ENCODE results near the gene OR10P1. TPM values are rescaled to one million over a fixed set of nuclear protein-coding genes. Genes with fewer than 3 reads are reported as not detected.
"Not testable (repeated sequence)": the region's sequence is repeated elsewhere in the genome, so short reads cannot be mapped to it uniquely, and the experiment has no call there.

The OR10P1 gene, protein sequence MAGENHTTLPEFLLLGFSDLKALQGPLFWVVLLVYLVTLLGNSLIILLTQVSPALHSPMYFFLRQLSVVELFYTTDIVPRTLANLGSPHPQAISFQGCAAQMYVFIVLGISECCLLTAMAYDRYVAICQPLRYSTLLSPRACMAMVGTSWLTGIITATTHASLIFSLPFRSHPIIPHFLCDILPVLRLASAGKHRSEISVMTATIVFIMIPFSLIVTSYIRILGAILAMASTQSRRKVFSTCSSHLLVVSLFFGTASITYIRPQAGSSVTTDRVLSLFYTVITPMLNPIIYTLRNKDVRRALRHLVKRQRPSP
- total RNA-seq (2014; rRNA removed) (not detected in 2 replicates), Bru-seq, nascent RNA (not detected), BruChase-seq, experiment 1, labeled RNA remaining after a 6-hour chase (not detected), BruChase-seq, experiment 2, labeled RNA remaining after a 2-hour chase (not detected)
- long read RNA-seq, result 0 reads

- no peak within 1 kb of the TSS for H2AFZ ChIP-seq (ENCODE audit: low read length)
- no peak within 1 kb of the TSS for H3K4me2 ChIP-seq (ENCODE audit: low read length)
- DNase-seq (no peak), ATAC-seq (no peak)
- no TSS peak for BruUV-seq (replicated peaks)
- TF ChIP-seq, protein P1, sequence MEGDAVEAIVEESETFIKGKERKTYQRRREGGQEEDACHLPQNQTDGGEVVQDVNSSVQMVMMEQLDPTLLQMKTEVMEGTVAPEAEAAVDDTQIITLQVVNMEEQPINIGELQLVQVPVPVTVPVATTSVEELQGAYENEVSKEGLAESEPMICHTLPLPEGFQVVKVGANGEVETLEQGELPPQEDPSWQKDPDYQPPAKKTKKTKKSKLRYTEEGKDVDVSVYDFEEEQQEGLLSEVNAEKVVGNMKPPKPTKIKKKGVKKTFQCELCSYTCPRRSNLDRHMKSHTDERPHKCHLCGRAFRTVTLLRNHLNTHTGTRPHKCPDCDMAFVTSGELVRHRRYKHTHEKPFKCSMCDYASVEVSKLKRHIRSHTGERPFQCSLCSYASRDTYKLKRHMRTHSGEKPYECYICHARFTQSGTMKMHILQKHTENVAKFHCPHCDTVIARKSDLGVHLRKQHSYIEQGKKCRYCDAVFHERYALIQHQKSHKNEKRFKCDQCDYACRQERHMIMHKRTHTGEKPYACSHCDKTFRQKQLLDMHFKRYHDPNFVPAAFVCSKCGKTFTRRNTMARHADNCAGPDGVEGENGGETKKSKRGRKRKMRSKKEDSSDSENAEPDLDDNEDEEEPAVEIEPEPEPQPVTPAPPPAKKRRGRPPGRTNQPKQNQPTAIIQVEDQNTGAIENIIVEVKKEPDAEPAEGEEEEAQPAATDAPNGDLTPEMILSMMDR (conservative IDR thresholded peaks at IDR 0.05; ENCODE audit: low read depth, low read length), result no peak
- TF ChIP-seq EZH2 (IDR thresholded peaks at IDR 0.05; ENCODE audit: low read length, unreplicated experiment) (no peak), EZH2phosphoT487 (IDR thresholded peaks at IDR 0.05; ENCODE audit: borderline replicate concordance, low read length) (no peak)
- H3K27me3 ChIP-seq (ENCODE audit: low read length), result peaks cover 75% of the 10 kb centered on the region
- POLR2A ChIA-PET (ENCODE audit: unreplicated experiment), result no interaction called here
- H3K36me3 ChIP-seq (ENCODE audit: low read depth, low read length), result no peaks in the 10 kb centered on the region
- H3K9ac ChIP-seq (ENCODE audit: low read length), result no peak within 1 kb of the TSS
- H3K4me3 ChIP-seq (ENCODE audit: low read length), result no peak within 1 kb of the TSS
- CTCF ChIA-PET, result no interaction called here
- no peaks in the 10 kb centered on the region for H3K4me1 ChIP-seq (ENCODE audit: insufficient read depth, low read length)
- no peaks in the 10 kb centered on the region for H3F3A ChIP-seq (ENCODE audit: low read length, unreplicated experiment)
- no peaks in the 10 kb centered on the region for H3K79me2 ChIP-seq (ENCODE audit: low read length)
- no peak within 1 kb of the TSS for H3K27ac ChIP-seq (ENCODE audit: low read length)
- no peaks in the 10 kb centered on the region for H3K9me2 ChIP-seq (replicated peaks; ENCODE audit: low read length)
- intact Hi-C loops (cut with micrococcal nuclease), result no loop called here
- H4K20me1 ChIP-seq (ENCODE audit: low read length), result no peaks in the 10 kb centered on the region
- no peaks in the 10 kb centered on the region for H3K9me3 ChIP-seq (ENCODE audit: low read length)
Measured at GRCh38 chr12:55636853-55637252, at the start of gene OR10P1. OR10P1 (plus strand) TSS chr12:55636892; CDS start chr12:55636892, 0 bp downstream.

DNA sequence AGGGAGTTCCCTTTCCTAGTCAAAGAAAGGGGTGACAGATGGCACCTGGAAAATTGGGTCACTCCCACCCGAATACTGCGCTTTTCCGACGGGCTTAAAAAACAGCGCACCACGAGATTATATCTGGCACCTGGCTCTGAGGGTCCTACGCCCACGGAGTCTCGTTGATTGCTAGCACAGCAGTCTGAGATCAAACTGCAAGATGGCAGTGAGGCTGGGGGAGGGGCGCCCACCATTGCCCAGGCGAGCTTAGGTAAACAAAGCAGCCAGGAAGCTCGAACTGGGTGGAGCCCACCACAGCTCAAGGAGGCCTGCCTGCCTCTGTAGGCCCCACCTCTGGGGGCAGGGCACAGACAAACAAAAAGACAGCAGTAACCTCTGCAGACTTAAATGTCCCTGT lies 46.5 kb upstream of the OR10P1 start:
- CTCF ChIA-PET; H3K79me2 ChIP-seq (ENCODE audit: low read length); H3K36me3 ChIP-seq (ENCODE audit: low read depth, low read length); POLR2A ChIA-PET (ENCODE audit: unreplicated experiment); H3K9me3 ChIP-seq (ENCODE audit: low read length); H3K27ac ChIP-seq (ENCODE audit: low read length); intact Hi-C loops (cut with micrococcal nuclease); H3K4me2 ChIP-seq (ENCODE audit: low read length); ATAC-seq; H3K27me3 ChIP-seq (ENCODE audit: low read length); H4K20me1 ChIP-seq (ENCODE audit: low read length); DNase-seq; H3K4me1 ChIP-seq (ENCODE audit: insufficient read depth, low read length); BruUV-seq (replicated peaks); H2AFZ ChIP-seq (ENCODE audit: low read length); H3K9ac ChIP-seq (ENCODE audit: low read length); H3K4me3 ChIP-seq (ENCODE audit: low read length); H3K9me2 ChIP-seq (replicated peaks; ENCODE audit: low read length); H3F3A ChIP-seq (ENCODE audit: low read length, unreplicated experiment): not testable (repeated sequence)

- H3K9me2 ChIP-seq (replicated peaks; ENCODE audit: low read length), result no peaks in the 10 kb centered on the region
- TF ChIP-seq EZH2 (IDR thresholded peaks at IDR 0.05; ENCODE audit: low read length, unreplicated experiment), result no peak
- TF ChIP-seq, protein P1 (conservative IDR thresholded peaks at IDR 0.05; ENCODE audit: low read depth, low read length), result no peak
- no peak for TF ChIP-seq EZH2phosphoT487 (IDR thresholded peaks at IDR 0.05; ENCODE audit: borderline replicate concordance, low read length)
- no peaks in the 10 kb centered on the region for H3K79me2 ChIP-seq (ENCODE audit: low read length)
- peaks cover 37% of the 10 kb centered on the region for H3K27me3 ChIP-seq (ENCODE audit: low read length)
- POLR2A ChIA-PET (ENCODE audit: unreplicated experiment), result no interaction called here
- no peak overlapping the region for H3K27ac ChIP-seq (ENCODE audit: low read length)
- no peaks in the 10 kb centered on the region for H3F3A ChIP-seq (ENCODE audit: low read length, unreplicated experiment)
- CTCF ChIA-PET, result no interaction called here
- H3K4me1 ChIP-seq (ENCODE audit: insufficient read depth, low read length), result no peaks in the 10 kb centered on the region
- H3K9me3 ChIP-seq (ENCODE audit: low read length), result no peaks in the 10 kb centered on the region
- H3K36me3 ChIP-seq (ENCODE audit: low read depth, low read length), result no peaks in the 10 kb centered on the region
- H4K20me1 ChIP-seq (ENCODE audit: low read length), result no peaks in the 10 kb centered on the region
- no peak overlapping the region for H3K9ac ChIP-seq (ENCODE audit: low read length)
- DNase-seq, result no peak
- no TSS peak for BruUV-seq (replicated peaks)
- no peak overlapping the region for H2AFZ ChIP-seq (ENCODE audit: low read length)
- no peak overlapping the region for H3K4me3 ChIP-seq (ENCODE audit: low read length)
- no peak for ATAC-seq
- H3K4me2 ChIP-seq (ENCODE audit: low read length), result no peak overlapping the region
- intact Hi-C loops (cut with micrococcal nuclease), result no loop called here
Measured at GRCh38 chr12:55607821-55608594, 28.7 kb upstream of the OR10P1 start.
